ENCODE results near the gene GABBR1.

Gene GABBR1

DNA sequence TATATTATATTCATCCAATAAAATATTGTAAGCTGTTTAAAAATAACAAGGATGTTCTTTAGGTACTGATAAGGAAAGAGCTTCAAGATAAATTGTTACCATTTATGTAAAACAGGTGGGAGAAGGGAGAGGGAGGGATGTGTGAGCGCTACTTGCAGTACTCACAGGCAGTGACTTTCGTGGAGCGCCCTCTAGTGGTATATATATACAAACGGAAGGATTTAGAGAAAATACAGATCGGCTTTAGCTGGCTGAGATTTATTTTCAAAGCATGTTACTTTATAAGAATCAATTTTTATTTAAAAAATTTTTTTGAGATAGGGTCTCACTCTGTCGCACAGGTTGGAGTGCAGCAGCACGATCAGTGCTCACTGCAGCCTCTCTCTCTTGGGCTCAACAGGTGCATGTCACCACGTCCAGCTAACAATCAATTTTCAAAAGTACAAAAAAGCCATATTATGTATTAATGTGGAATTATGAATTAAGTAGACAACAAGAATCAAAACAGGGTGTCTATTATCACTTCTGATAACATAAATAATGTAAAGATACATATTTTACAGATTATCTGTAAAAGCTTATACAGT lies 20.6 kb upstream of the GABBR1 start:
- no peaks in the 10 kb centered on the region for H3K9me3 ChIP-seq (ENCODE audit: insufficient read depth, low read length)
- TF ChIP-seq SUZ12 (IDR thresholded peaks at IDR 0.05; ENCODE audit: extremely low read depth, insufficient read depth, insufficient read length) (no peak), ZNF274 (IDR thresholded peaks at IDR 0.05; ENCODE audit: low read depth, low read length) (no peak), YY1 (IDR thresholded peaks at IDR 0.05; ENCODE audit: insufficient read depth, insufficient read length) (no peak)
- no peaks in the 10 kb centered on the region for H3K36me3 ChIP-seq (ENCODE audit: insufficient read depth, insufficient read length, low read length)
- no peaks in the 10 kb centered on the region for H3K27me3 ChIP-seq (ENCODE audit: insufficient read depth, insufficient read length)
- no peak overlapping the region for H3K9ac ChIP-seq (ENCODE audit: insufficient read length, low read depth)
- peaks cover 10% of the 10 kb centered on the region for H3K4me1 ChIP-seq (ENCODE audit: insufficient read depth, insufficient read length)
- H3K4me3 ChIP-seq (ENCODE audit: insufficient read length, low read depth) = no peak overlapping the region
- DNase-seq (ENCODE audit: low read depth, low spot score) = no peak

DNA sequence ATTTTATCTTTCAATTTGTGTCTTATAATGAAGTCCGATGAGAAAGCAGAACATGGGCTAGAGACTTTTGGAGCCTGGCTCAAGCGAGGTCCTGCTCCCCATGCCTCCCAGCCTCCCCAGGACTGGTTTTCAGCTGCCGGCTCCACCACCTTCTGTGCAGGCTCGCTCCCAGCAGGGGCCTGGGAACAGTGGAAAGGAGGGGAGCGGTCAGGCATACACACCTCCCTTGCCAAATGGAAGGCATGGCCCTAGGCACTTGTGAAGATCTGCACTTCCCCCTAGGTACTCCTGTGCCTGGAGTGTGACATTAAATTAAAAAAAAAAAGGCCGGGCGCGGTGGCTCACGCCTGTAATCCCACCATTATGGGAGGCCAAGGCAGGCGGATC lies 19.2 kb upstream of the GABBR1 start:
- no peak overlapping the region for H3K4me3 ChIP-seq (ENCODE audit: insufficient read length, low read depth)

DNA sequence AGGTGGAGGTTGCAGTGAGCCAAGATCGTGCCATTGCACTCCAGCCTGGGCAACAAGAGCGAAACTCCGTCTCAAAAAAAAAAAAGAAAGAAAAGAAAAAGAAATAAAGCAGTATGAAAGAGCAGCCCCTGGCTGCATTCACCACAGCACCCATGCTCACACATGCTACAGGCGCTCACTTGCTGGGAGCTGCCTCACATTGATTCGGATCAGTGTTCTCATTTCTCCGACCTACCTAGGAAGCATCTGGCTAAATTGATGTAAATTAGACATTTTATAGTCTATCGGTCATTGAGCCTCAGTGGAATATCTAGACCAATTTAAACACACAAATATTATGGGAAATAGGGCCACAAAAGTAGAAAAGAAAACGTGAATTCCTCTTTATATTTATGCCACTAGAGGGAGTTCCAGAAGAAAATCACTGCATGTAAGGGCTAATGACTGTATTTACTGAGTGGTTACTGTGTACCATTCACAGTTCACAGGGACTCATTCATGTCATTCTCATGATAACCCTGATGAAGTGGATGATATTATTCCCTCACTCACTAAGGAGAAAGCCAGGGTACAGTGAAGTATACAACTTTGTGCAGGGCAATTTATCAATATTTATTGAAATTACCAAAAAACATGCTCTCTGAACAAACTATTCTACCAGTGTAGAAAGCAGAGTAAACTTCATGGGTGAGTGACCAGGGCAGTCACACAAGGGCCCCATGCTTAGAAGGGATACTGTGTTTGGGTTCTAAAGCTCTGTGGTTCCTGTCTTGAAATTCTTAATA lies 18.6 kb upstream of the GABBR1 start:
- Histone ChIP-seq H3K9me3 (ENCODE audit: insufficient read depth, low read length) (no peaks in the 10 kb centered on the region), H3K4me3 (ENCODE audit: insufficient read length, low read depth) (no peak overlapping the region), H3K4me1 (ENCODE audit: insufficient read depth, insufficient read length) (peaks cover 6% of the 10 kb centered on the region), H3K36me3 (ENCODE audit: insufficient read depth, insufficient read length, low read length) (no peaks in the 10 kb centered on the region), H3K9ac (ENCODE audit: insufficient read length, low read depth) (no peak overlapping the region), H3K27me3 (ENCODE audit: insufficient read depth, insufficient read length) (no peaks in the 10 kb centered on the region)
- TF ChIP-seq YY1 (IDR thresholded peaks at IDR 0.05; ENCODE audit: insufficient read depth, insufficient read length) = no peak
- TF ChIP-seq SUZ12 (IDR thresholded peaks at IDR 0.05; ENCODE audit: extremely low read depth, insufficient read depth, insufficient read length) = no peak
- TF ChIP-seq ZNF274 (IDR thresholded peaks at IDR 0.05; ENCODE audit: low read depth, low read length) = no peak
- no peak for DNase-seq (ENCODE audit: low read depth, low spot score)

More for the DNA sequence above, 19.2 kb upstream of the GABBR1 start:
- TF ChIP-seq YY1 (IDR thresholded peaks at IDR 0.05; ENCODE audit: insufficient read depth, insufficient read length) (no peak), SUZ12 (IDR thresholded peaks at IDR 0.05; ENCODE audit: extremely low read depth, insufficient read depth, insufficient read length) (no peak), ZNF274 (IDR thresholded peaks at IDR 0.05; ENCODE audit: low read depth, low read length) (no peak)
- no peaks in the 10 kb centered on the region for H3K36me3 ChIP-seq (ENCODE audit: insufficient read depth, insufficient read length, low read length)
- H3K9me3 ChIP-seq (ENCODE audit: insufficient read depth, low read length) = no peaks in the 10 kb centered on the region
- H3K4me1 ChIP-seq (ENCODE audit: insufficient read depth, insufficient read length) = peaks cover 10% of the 10 kb centered on the region
- DNase-seq (ENCODE audit: low read depth, low spot score) = no peak
- H3K9ac ChIP-seq (ENCODE audit: insufficient read length, low read depth) = no peak overlapping the region
- H3K27me3 ChIP-seq (ENCODE audit: insufficient read depth, insufficient read length) = no peaks in the 10 kb centered on the region

DNA sequence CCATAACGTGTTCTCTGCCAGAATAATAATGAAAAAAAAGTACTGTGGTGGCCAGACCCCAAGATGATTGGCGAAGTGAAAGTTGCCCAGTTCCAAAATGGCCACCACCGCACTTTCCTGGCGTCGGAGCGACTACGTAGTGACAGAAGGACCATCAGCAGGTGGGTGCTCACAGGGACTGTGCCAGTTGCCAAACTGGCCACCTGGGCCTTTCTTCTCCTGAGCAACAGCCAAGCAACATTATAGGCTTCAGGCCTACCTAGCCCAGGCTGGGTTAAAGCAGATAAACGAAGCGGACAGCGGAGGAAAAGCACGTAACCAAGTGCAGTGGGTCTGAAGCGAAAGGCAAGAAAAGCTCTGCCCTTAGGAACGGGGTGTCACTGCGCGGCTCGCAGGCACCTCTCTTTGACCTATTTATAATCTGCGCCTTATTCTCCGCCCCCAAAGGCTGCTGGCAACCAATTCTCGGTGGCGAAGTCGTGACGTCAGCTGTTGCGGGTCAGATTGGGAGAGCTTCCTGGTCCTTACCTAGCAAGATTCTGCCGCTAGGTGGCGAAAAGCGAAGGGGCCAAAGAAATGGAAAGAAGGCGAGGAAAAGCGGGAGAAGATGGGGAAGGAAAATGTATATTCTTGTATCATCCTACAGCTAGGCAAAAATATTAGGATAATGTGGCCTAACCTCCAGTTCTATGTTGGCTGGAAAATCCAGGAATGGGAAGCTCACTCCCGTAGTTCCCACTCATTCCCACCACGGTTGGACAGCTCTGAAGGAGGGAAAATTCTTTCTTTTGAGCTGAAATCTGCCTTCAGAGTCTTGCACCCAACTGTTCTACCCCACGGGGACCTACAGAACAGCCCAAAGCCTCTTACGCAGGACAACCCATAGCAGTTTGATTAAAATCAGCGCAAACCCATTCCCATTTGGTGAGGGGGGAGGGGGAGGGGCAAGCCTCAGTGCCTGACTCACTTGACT lies 17.0 kb upstream of the GABBR1 start:
- peak; percentile 95 for DNase-seq (ENCODE audit: low read depth, low spot score)
- peak overlapping the region; percentile 31 for H3K4me3 ChIP-seq (ENCODE audit: insufficient read length, low read depth)
- H3K4me1 ChIP-seq (ENCODE audit: insufficient read depth, insufficient read length) = peaks cover 2% of the 10 kb centered on the region
- H3K27me3 ChIP-seq (ENCODE audit: insufficient read depth, insufficient read length) = no peaks in the 10 kb centered on the region
- no peaks in the 10 kb centered on the region for H3K9me3 ChIP-seq (ENCODE audit: insufficient read depth, low read length)
- no peaks in the 10 kb centered on the region for H3K36me3 ChIP-seq (ENCODE audit: insufficient read depth, insufficient read length, low read length)
- H3K9ac ChIP-seq (ENCODE audit: insufficient read length, low read depth) = peak overlapping the region; percentile 62
- peak; percentile 66 for TF ChIP-seq YY1 (IDR thresholded peaks at IDR 0.05; ENCODE audit: insufficient read depth, insufficient read length)
- TF ChIP-seq ZNF274 (IDR thresholded peaks at IDR 0.05; ENCODE audit: low read depth, low read length) = no peak
- no peak for TF ChIP-seq SUZ12 (IDR thresholded peaks at IDR 0.05; ENCODE audit: extremely low read depth, insufficient read depth, insufficient read length)

DNA sequence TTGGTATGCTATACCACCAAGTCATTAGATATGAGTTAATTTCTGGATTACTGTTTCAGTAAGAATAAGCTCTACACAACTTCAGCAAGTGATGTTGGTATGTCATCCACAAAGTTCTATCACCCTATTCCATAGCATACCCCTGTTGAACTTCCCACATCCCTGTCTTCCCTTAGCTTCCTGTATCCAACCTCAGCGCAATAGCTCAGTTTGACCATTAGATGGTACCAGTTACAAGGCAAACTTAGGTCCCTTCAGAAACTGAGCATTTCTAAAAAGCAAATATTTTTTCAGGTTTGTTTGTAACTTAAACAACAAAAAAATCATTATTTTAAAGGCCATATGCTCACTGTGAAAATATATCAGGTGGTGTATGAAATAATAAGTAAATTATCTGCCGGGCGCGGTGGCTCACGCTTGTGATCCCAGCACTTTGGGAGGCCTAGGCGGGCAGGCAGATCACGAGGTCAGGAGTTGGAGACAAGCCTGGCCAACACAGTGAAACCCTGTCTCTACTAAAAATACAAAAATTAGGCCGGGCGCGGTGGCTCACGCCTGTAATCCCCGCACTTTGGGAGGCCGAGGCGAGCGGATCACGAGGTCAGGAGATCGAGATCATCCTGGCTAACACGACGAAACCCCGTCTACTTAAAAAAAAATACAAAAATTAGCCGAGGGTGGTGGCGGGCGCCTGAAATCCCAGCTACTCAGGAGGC lies 15.1 kb upstream of the GABBR1 start:
- Histone ChIP-seq H3K4me1 (ENCODE audit: insufficient read depth, insufficient read length) (peaks cover 2% of the 10 kb centered on the region), H3K4me3 (ENCODE audit: insufficient read length, low read depth) (no peak overlapping the region), H3K27me3 (ENCODE audit: insufficient read depth, insufficient read length) (no peaks in the 10 kb centered on the region), H3K36me3 (ENCODE audit: insufficient read depth, insufficient read length, low read length) (no peaks in the 10 kb centered on the region), H3K9ac (ENCODE audit: insufficient read length, low read depth) (no peak overlapping the region), H3K9me3 (ENCODE audit: insufficient read depth, low read length) (no peaks in the 10 kb centered on the region)
- TF ChIP-seq ZNF274 (IDR thresholded peaks at IDR 0.05; ENCODE audit: low read depth, low read length) = no peak
- no peak for TF ChIP-seq YY1 (IDR thresholded peaks at IDR 0.05; ENCODE audit: insufficient read depth, insufficient read length)
- no peak for TF ChIP-seq SUZ12 (IDR thresholded peaks at IDR 0.05; ENCODE audit: extremely low read depth, insufficient read depth, insufficient read length)
- DNase-seq (ENCODE audit: low read depth, low spot score) = no peak

DNA sequence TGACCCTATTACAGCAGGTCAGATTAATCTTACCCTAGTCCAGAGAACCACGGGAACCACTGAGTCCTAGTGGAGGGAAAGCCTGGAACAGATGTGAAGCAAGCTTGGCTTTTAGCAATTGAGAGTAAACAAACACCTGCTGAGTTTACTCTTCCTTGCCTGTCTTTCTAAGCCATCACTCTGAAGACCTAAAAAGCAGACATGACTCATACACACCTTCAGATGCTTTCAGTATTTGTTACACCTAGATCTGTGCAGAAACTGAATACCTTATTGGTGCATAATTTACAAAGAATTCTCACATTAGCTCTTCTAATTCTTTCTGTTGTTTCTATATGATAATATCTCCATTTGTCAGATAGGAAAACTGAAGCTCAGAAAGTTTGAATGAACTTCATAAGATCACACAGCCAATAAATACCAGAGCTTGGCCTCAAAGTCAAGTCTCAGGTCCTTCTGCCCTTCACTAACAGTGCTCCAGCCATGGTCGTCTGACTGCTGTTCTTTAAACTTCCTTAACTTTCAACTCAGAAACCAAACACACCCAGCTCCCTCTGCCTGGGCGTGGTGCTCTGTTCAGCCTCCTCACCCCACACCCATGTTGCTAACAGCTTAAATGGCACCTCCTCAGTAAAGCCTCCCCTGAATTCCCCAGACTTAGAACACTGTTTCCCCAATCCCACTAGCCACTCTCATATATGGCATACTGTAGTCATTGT lies 8.6 kb upstream of the GABBR1 start:
- Histone ChIP-seq H3K9me3 (ENCODE audit: insufficient read depth, low read length) (no peaks in the 10 kb centered on the region), H3K9ac (ENCODE audit: insufficient read length, low read depth) (no peak overlapping the region), H3K36me3 (ENCODE audit: insufficient read depth, insufficient read length, low read length) (no peaks in the 10 kb centered on the region), H3K27me3 (ENCODE audit: insufficient read depth, insufficient read length) (no peaks in the 10 kb centered on the region), H3K4me3 (ENCODE audit: insufficient read length, low read depth) (no peak overlapping the region), H3K4me1 (ENCODE audit: insufficient read depth, insufficient read length) (no peaks in the 10 kb centered on the region)
- no peak for TF ChIP-seq ZNF274 (IDR thresholded peaks at IDR 0.05; ENCODE audit: low read depth, low read length)
- TF ChIP-seq YY1 (IDR thresholded peaks at IDR 0.05; ENCODE audit: insufficient read depth, insufficient read length) = no peak
- TF ChIP-seq SUZ12 (IDR thresholded peaks at IDR 0.05; ENCODE audit: extremely low read depth, insufficient read depth, insufficient read length) = no peak
- DNase-seq (ENCODE audit: low read depth, low spot score) = no peak
